Fibroblast of skin of scalp (primary cell): ENCODE results near the gene PSG2.
"Not testable (repeated sequence)": the region's sequence is repeated elsewhere in the genome, so short reads cannot be mapped to it uniquely, and the experiment has no call there.

ENCODE experiments used
- DNase-seq: peaks from one replicate; pipeline ENCODE4 v3.0.0-alpha.2; 2013

Gene PSG2

GRCh38 chr19:43077881-43078280 lies 4.6 kb downstream of the PSG2 start:
- DNase-seq = peak; percentile 72

GRCh38 chr19:43062418-43062817 lies 20.1 kb downstream of the PSG2 start:
- not testable (repeated sequence) for DNase-seq

- DNase-seq = not testable (repeated sequence)
These were observed 21.2 kb downstream of the PSG2 start for GRCh38 chr19:43061326-43061725.

DNA sequence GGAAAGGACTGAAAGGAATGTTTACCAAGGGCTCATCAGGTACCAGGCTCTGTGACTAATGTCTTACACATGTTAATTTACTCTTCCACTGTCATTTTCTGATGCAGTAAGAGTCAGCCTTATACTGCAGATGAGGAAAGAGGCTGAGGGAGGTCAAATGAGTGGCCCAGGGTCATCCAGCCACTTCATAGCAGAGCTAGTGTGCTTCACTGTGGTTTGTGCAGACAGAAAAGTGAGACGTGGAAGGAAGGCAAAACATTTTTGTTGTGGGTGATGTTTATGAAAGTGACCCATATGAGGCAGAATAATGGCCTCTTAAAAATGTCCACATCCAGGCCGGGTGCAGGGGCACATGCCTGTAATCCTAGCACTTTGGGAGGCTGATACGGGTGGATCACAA lies 22.2 kb downstream of the PSG2 start:
- not testable (repeated sequence) for DNase-seq

DNA sequence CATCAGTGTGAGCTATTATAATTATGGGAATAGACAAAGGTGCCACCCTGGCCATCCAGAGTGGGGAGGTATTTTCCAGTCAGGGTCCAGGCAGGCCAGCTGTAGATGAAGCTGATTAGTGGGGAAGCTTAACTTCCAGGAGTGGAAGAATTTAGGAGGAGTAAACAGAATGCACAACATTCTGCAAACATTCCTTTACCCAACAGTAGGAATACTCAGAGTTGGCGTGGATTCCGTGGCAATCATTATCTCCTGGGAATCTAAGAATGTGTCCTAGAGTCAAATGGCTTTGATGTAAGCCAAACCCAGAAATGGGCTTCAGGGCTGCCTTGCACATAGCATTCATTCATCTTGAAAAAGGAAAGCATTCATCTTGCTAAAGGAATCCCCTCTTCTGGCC lies 23.0 kb downstream of the PSG2 start:
- not testable (repeated sequence) for DNase-seq

- not testable (repeated sequence) for DNase-seq
These were observed 24.1 kb downstream of the PSG2 start for GRCh38 chr19:43058440-43058839.

DNA sequence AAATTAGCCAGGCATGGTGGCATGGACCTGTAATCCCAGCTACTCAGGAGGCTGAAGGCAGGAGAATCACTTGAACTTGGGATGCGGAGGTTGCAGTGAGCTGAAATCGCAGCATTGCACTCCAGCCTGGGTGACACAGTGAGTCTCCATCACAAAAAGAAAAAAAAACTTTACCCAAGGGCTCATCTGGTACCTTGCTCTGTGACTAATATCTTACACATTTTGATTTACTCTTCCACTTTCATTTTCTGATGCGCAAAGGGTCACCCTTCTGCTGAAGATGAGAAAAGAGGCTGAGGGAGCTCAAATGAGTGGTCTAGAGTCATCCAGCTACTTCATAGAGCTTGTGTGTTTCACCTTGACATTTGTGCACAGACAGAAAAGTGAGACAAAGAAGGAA lies 34.5 kb downstream of the PSG2 start:
- not testable (repeated sequence) for DNase-seq

GRCh38 chr19:43046578-43046977 lies 35.9 kb downstream of the PSG2 start:
- DNase-seq = not testable (repeated sequence)

DNA sequence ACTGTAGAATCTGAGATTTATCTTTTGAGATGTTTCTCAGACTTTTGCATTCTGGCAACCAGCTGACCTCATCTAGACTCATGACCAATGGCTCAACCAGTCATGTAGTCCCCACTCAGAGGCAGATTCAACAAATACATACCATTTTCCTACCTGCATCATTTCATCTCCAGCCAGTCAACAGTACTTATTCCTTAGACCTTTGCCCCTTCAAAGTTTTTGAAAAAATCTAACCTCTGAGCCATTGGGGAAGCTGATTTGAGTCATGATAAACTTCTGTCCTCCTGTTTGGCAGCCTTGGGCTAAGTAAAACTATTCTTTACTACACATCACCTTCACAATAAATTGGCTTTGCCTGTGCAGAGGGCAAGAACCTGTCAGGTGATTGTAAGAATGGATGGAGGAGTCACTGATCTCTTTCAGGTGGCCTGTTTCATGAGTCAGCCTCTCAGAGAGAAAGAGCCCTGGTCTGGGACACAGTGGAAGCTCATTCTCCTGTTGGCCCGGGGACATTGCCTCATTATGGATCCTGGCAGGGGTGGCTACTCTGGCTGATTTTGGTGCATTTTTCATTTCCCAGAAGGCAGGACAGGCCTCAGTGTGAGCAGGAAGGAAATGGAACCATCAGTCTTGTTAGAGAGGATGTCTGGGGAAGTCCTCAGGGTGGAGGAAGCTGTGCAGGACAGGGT lies 38.9 kb downstream of the PSG2 start:
- not testable (repeated sequence) for DNase-seq

DNA sequence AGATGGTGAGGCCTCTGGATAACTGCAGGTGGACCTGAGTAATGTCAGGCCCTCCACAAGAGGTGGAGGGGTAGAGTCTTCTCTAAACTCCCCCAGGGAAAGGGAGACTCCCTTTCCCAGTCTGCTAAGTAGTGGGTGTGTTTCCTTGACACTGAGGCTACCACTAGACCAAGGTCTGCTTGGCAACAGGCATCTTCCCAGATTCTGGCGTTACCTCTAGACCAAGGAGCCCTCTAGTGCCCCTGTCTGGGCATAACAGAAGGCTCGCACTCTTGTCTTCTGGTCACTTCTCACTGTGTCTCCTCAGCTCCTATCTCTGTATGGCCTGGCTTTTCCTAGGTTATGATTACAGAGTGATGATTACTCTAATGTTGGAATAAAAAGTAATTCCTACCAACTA lies 50.9 kb downstream of the PSG2 start:
- DNase-seq = peak; percentile 45

- DNase-seq = no peak
These were observed 53.6 kb downstream of the PSG2 start for GRCh38 chr19:43028866-43029265.

- DNase-seq = not testable (repeated sequence)
These were observed 54.5 kb downstream of the PSG2 start for GRCh38 chr19:43027985-43028384.

GRCh38 chr19:43027061-43027460 lies 55.4 kb downstream of the PSG2 start:
- DNase-seq = not testable (repeated sequence)

DNA sequence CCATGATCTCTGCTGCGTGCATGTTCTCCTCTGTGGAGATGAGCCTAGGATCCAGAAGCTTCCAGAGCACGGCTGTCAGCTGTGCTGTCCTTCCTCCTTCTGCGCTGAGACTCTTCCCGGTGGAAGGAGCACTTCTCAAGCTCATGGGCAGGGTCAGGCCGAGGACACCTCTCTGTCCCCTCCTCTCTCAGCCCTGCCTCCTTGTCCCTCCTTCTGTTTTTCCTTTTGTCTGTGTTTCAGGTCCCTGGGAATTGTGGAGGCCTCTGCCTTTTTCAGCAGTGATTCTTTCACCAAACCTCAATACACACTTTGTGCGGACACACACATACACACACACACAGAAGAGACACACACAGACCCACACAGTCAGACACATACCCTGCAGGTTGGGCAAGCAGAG lies 56.1 kb downstream of the PSG2 start, which contains the start of gene PSG11:
PSG11 (minus strand) TSS at position 101 of the 400 bp plus-strand sequence; CDS start at position 4, 97 bp downstream.
- DNase-seq = not testable (repeated sequence)

DNA sequence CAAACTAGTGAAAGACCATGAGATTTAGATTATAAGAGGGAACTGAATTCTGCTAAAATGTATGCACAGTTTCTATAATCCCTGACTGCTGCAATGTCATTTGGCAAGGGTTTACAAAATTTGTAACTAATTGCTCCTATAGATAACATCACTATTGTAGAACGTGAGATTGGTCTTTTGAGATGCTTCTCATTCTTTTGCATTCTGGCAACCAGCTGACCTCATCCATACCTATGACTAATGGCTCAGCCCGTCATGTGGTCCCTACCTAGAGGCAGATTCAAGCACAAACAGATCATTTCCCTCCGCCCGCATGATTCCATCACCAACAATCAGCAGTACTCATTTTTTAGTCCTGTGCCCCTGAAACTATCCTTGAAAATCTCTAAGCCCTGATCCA lies 60.4 kb downstream of the PSG2 start:
- DNase-seq = peak; percentile 80

GRCh38 chr19:43021629-43022028 lies 60.9 kb downstream of the PSG2 start:
- DNase-seq = peak; percentile 72

GRCh38 chr19:43019588-43019987 lies 62.9 kb downstream of the PSG2 start:
- not testable (repeated sequence) for DNase-seq
